Tibial artery (tissue), 4 donors: ENCODE data around the gene BMF.
"Not testable (repeated sequence)": the region's sequence is repeated elsewhere in the genome, so short reads cannot be mapped to it uniquely, and the experiment has no call there.

Source experiments
- DNase-seq, 2 donors: peaks; one replicate each; pipeline ENCODE4 v3.0.0-alpha.2; 2019
- H3K27ac ChIP-seq, 2 donors: fragments of 200-600 bp; sonication (generic) in 1 of 2; 1 replicate in 1 of 2; 2 replicates in 1 of 2; pipeline ENCODE4 v1.5.1; 2018 to 2019; ENCODE audit warnings: mild to moderate bottlenecking in 1 of 2
- H3K27me3 ChIP-seq, 2 donors: fragments of 200-600 bp; sonication (generic) in 1 of 2; one replicate each; pipeline versions ENCODE4 v1.5.1 to v1.6.0; 2016 to 2019
- H3K36me3 ChIP-seq, 3 donors: fragments of 200-600 bp; sonication (generic) in 2 of 3; one replicate each; pipeline ENCODE4 v1.5.1; 2016 to 2019; ENCODE audit warnings: mild to moderate bottlenecking in 2 of 3
- H3K4me1 ChIP-seq, 4 donors: fragments of 200-600 bp; sonication (generic) in 2 of 4; 1 replicate in 3 of 4; 2 replicates in 1 of 4; pipeline ENCODE4 v1.5.1; 2016 to 2019
- H3K4me3 ChIP-seq, 2 donors: fragments of 200-600 bp; sonication (generic) in 1 of 2; 1 replicate in 1 of 2; 2 replicates in 1 of 2; pipeline ENCODE4 v1.5.1; 2018 to 2019; ENCODE audit warnings: mild to moderate bottlenecking in 2 of 2
- H3K9me3 ChIP-seq, 3 donors: fragments of 200-600 bp; sonication (generic) in 1 of 3; one replicate each; pipeline ENCODE4 v1.5.1; 2016 to 2019
- CTCF ChIP-seq, 2 experiments: fragments of 200-600 bp in 1 of 2; fragments of 450-650 bp in 1 of 2; IDR thresholded peaks; one replicate each; pipeline ENCODE4 v1.5.1; 2017 to 2019; ENCODE audit warnings: antibody characterized with exemption in 2 of 2, mild to moderate bottlenecking in 1 of 2, moderate library complexity in 1 of 2
- intact Hi-C: fragments of 100-400 bp; cut with DNase I; formaldehyde crosslinking; loops from one replicate; pipeline ENCODE4 v1.15.0; 2023; ENCODE audit warnings: low total_unique reads

The BMF gene

GRCh38 chr15:40075298-40076044, 33.2 kb downstream of the BMF start:
- DNase-seq, result no peak
- Histone ChIP-seq H3K4me1 (no peaks in the 10 kb centered on the region), H3K27ac (no peak overlapping the region), H3K4me3 (no peak overlapping the region), H3K36me3 (no peaks in the 10 kb centered on the region), H3K27me3 (no peaks in the 10 kb centered on the region), H3K9me3 (no peaks in the 10 kb centered on the region)
- TF ChIP-seq CTCF (IDR thresholded peaks at IDR 0.05), result no peak
- intact Hi-C loops, result no loop called here

- H3K27ac ChIP-seq, DNase-seq, H3K36me3 ChIP-seq, intact Hi-C loops, H3K9me3 ChIP-seq, H3K27me3 ChIP-seq, H3K4me3 ChIP-seq, H3K4me1 ChIP-seq: not testable (repeated sequence)
These were observed 34.0 kb downstream of the BMF start for GRCh38 chr15:40074656-40075055.

DNA sequence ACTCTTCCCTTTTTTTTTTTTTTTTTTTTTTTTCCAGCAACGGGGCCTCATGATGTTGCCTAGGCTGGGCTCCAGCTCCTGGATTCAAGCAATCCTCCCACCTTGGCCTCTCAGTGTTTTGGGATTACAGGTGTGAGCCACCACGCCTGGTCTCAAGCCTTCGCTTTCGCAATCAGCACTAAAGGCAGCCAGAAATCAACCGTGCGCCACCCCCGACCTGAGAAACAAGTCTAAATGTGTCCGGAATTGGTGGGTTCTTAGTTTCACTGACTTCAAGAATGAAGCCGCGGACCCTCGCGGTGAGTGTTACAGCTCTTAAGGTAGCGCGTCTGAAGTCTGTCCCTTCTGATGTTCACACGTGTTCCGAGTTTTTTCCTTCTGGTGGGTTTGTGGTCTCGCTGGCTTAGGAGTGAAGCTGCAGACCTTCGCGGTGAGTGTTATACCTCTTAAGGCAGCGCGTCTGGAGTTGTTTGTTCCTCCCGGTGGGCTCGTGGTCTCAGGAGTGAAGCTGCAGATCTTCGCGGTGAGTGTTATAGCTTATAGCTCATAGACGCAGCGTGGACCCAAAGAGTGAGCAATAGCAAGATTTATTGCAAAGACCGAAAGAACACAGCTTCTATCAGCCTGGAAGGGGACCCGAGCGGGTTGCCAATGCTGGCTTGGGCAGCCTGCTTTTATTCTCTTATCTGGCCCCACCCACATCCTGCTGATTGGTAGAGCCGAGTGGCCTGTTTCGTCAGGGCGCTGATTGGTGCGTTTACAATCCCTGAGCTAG, 34.8 kb downstream of the BMF start:
- H3K9me3 ChIP-seq, H3K27ac ChIP-seq, H3K27me3 ChIP-seq, H3K36me3 ChIP-seq, DNase-seq, H3K4me3 ChIP-seq, intact Hi-C loops: not testable (repeated sequence)
- H3K4me1 ChIP-seq, result peaks cover 0 to 15% (median 11%) of the 10 kb centered on the region in 4 donors

DNA sequence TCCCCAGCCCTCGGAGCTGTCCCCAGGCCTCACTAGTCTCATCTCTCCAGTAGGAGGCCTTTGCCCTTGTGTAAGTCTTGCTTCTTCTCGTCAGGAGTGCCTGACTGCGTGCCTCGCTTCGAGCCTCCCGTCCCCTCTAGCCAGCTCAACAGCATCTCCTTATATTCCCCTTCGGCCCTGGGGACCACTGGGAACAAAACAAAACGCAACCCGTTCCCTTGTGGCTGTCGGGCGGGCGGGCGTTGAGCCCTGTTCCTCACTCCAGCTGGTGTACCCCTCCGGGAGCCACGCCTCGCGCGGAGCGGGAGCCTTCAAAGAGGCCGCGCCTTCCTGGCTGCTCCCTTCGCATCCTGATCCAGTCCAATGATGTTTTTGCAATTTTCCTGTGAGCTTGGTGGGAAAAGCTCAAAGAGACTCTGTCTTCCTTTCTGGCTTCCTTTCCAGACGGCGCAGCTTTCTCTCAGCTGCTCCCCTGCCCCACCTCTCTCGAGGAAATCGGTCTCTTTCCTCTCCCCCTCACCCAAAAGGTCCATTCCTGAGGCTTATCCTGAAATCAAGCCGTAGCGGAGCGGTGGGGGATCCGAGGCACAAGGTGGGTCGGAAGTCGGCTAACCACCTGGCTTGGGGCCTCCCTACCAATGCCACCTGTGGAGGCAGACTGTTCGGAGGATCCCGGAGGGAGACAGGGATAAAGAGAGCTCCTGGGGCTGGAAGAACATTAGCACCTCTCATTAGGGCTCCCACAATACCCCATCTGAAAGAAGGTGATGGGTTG, 36.3 kb downstream of the BMF start:
- DNase-seq, result no peak
- Histone ChIP-seq H3K27ac (no peak overlapping the region), H3K4me3 (no peak overlapping the region), H3K27me3 (no peaks in the 10 kb centered on the region), H3K4me1 (peaks cover 0 to 25% (median 14%) of the 10 kb centered on the region in 4 donors), H3K36me3 (no peaks in the 10 kb centered on the region), H3K9me3 (no peaks in the 10 kb centered on the region)
- intact Hi-C loops, result no loop called here
- no peak for TF ChIP-seq CTCF (IDR thresholded peaks at IDR 0.05)

DNA sequence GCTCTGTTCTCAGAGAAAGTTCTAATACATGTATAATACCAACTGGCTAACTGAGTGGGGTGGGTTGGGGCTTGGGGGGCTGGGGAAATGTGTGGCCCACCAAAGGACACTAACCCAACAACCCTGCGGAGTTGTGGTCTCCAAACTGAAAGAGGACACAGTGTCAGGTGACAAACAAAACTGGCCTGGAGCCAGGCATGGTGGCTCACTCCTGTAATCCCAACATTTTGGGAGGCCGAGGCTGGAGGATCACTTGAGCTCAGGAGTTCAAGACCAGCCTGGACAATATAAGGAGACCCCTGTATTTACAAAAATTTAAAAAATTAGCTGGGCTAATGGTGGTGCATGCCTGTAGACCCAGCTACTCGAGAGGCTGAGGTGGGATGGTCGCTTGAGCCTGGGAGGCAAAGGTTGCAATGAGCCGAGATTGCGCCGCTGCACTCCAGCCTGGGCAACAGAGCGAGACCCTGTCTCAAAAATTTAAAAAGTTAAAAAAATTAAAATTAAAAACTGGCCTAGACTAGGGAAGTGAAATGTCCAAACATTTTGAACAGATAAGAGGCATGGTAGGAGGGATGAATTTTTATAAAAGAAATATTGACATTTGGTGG, 38.0 kb downstream of the BMF start:
- no peaks in the 10 kb centered on the region for H3K36me3 ChIP-seq
- H3K4me3 ChIP-seq, result no peak overlapping the region
- DNase-seq, result no peak
- intact Hi-C loops, result no loop called here
- TF ChIP-seq CTCF (IDR thresholded peaks at IDR 0.05), result no peak
- H3K9me3 ChIP-seq, result no peaks in the 10 kb centered on the region
- peak overlapping the region; percentile 52 to 72 for H3K27ac ChIP-seq
- peaks cover 0 to 25% (median 14%) of the 10 kb centered on the region in 4 donors for H3K4me1 ChIP-seq
- no peaks in the 10 kb centered on the region for H3K27me3 ChIP-seq

- peak overlapping the region; percentile 52 to 72 for H3K27ac ChIP-seq
- no peaks in the 10 kb centered on the region for H3K9me3 ChIP-seq
- DNase-seq, result no peak
- H3K4me1 ChIP-seq, result peaks cover 0 to 25% (median 14%) of the 10 kb centered on the region in 4 donors
- H3K4me3 ChIP-seq, result no peak overlapping the region
- intact Hi-C loops, result no loop called here
- TF ChIP-seq CTCF (IDR thresholded peaks at IDR 0.05), result no peak
- no peaks in the 10 kb centered on the region for H3K27me3 ChIP-seq
- no peaks in the 10 kb centered on the region for H3K36me3 ChIP-seq
These were observed 38.5 kb downstream of the BMF start for GRCh38 chr15:40070166-40070557.
